Brain microvascular endothelial cell (primary cell): ENCODE results near the gene SBK3.
"Not testable (repeated sequence)": the region's sequence is repeated elsewhere in the genome, so short reads cannot be mapped to it uniquely, and the experiment has no call there.

Source experiments
- DNase-seq: peaks from one replicate; pipeline ENCODE4 v3.0.0-alpha.2; 2020
- H3K27ac ChIP-seq: fragments of 250-450 bp; sonication (Bioruptor Pico); 2 replicates; pipeline ENCODE4 v1.5.1; 2020; ENCODE audit warnings: mild to moderate bottlenecking, moderate library complexity
- H3K27me3 ChIP-seq: fragments of 250-450 bp; sonication (Bioruptor Pico); replicated peaks from 2 replicates; pipeline ENCODE4 v1.5.1; 2020; ENCODE audit warnings: mild to moderate bottlenecking
- H3K36me3 ChIP-seq: fragments of 250-450 bp; sonication (Bioruptor Pico); replicated peaks from 2 replicates; pipeline ENCODE4 v1.5.1; 2020; ENCODE audit warnings: mild to moderate bottlenecking
- H3K4me3 ChIP-seq: 2 replicates; pipeline ENCODE4 v1.5.1; 2011; ENCODE audit warnings: low read depth, mild to moderate bottlenecking, control low read depth, low read length, moderate library complexity
- in situ Hi-C: cut with HindIII; loops from 2 replicates; pipeline ENCODE4 v1.10.0; 2017; ENCODE audit warnings: low sequenced_read_pairs, low pct_ligation_motif_present
- TF ChIP-seq, protein P1 (sequence below): IDR thresholded peaks from 2 replicates; pipeline ENCODE4 v1.5.1; 2011; ENCODE audit warnings: low read depth, mild to moderate bottlenecking, moderate library complexity, low read length, control low read depth, inconsistent platforms; ENCODE audit errors: missing control alignments

SBK3 gene

GRCh38 chr19:55498246-55498840 lies 47.0 kb downstream of the SBK3 start:
- no peak for DNase-seq
- in situ Hi-C loops: no loop called here
- Histone ChIP-seq H3K27me3 (no peaks in the 10 kb centered on the region), H3K36me3 (peaks cover 11% of the 10 kb centered on the region), H3K27ac (no peak overlapping the region), H3K4me3 (no peak overlapping the region)
- TF ChIP-seq, protein P1, sequence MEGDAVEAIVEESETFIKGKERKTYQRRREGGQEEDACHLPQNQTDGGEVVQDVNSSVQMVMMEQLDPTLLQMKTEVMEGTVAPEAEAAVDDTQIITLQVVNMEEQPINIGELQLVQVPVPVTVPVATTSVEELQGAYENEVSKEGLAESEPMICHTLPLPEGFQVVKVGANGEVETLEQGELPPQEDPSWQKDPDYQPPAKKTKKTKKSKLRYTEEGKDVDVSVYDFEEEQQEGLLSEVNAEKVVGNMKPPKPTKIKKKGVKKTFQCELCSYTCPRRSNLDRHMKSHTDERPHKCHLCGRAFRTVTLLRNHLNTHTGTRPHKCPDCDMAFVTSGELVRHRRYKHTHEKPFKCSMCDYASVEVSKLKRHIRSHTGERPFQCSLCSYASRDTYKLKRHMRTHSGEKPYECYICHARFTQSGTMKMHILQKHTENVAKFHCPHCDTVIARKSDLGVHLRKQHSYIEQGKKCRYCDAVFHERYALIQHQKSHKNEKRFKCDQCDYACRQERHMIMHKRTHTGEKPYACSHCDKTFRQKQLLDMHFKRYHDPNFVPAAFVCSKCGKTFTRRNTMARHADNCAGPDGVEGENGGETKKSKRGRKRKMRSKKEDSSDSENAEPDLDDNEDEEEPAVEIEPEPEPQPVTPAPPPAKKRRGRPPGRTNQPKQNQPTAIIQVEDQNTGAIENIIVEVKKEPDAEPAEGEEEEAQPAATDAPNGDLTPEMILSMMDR: no peak

GRCh38 chr19:55497763-55498162 lies 47.6 kb downstream of the SBK3 start:
- no peaks in the 10 kb centered on the region for H3K27me3 ChIP-seq
- H3K36me3 ChIP-seq: peaks cover 11% of the 10 kb centered on the region
- TF ChIP-seq, protein P1: no peak
- DNase-seq: no peak
- in situ Hi-C loops: no loop called here
- no peak overlapping the region for H3K27ac ChIP-seq
- no peak overlapping the region for H3K4me3 ChIP-seq

DNA sequence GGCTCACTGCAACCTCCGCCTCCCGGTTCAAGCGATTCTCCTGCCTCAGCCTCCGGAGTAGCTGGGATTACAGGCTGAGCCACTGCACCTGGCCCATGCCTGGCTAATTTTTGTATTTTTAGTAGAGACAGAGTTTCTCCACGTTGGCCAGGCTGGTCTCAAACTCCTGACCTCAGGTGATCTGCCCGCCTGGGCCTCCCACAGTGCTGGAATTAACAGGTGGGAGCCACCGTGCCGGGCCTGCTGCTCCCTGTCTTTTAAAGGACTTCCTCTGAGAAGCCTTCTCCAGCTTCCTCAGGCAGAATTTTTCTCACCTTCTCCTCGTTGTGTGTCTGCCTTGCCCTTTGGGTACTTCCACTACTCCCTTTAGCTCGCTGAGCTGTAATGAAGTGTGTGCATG lies 48.5 kb downstream of the SBK3 start:
- H3K27ac ChIP-seq, H3K27me3 ChIP-seq, in situ Hi-C loops, H3K4me3 ChIP-seq, DNase-seq: not testable (repeated sequence)
- H3K36me3 ChIP-seq: peaks cover 11% of the 10 kb centered on the region

- no peak overlapping the region for H3K27ac ChIP-seq
- no peak for DNase-seq
- TF ChIP-seq, protein P1: no peak
- in situ Hi-C loops: no loop called here
- H3K4me3 ChIP-seq: no peak overlapping the region
- H3K36me3 ChIP-seq: peaks cover 8% of the 10 kb centered on the region
- H3K27me3 ChIP-seq: no peaks in the 10 kb centered on the region
Measured at GRCh38 chr19:55495646-55496349, 49.5 kb downstream of the SBK3 start.

DNA sequence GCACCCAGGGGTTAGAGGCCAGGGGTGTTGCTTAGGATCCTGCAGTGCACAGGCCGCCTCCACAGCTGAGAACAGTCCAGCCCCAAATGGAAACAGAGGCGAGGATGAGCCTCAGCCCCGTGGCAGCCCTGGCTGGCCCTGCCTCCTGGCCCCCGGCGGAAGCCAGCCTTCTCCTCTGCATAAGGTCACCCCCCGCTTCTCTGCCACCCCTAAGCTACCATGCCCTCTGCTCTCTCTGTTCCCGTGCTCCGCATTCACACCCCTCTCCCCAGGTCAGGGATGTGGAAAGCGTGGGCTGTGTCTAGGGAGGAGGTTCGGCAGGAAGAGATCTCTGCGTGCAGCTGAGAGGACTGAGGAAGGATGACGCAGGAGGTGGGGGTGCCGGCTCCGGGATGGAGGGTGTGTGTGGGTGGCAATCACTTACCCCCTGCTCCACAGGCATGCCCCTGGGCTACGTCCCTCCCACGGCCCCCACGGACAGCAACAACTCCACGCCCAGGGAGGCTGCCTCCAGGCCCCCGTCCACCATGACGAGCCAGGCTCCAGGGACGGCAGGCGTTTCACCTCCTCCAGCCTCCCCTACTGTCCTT lies 51.1 kb downstream of the SBK3 start:
- Histone ChIP-seq H3K27me3 (no peaks in the 10 kb centered on the region), H3K36me3 (no peaks in the 10 kb centered on the region), H3K27ac (peak overlapping the region; percentile 70), H3K4me3 (peak overlapping the region; percentile 53)
- in situ Hi-C loops: no loop called here
- peak; percentile 80 for DNase-seq
- TF ChIP-seq, protein P1: no peak

DNA sequence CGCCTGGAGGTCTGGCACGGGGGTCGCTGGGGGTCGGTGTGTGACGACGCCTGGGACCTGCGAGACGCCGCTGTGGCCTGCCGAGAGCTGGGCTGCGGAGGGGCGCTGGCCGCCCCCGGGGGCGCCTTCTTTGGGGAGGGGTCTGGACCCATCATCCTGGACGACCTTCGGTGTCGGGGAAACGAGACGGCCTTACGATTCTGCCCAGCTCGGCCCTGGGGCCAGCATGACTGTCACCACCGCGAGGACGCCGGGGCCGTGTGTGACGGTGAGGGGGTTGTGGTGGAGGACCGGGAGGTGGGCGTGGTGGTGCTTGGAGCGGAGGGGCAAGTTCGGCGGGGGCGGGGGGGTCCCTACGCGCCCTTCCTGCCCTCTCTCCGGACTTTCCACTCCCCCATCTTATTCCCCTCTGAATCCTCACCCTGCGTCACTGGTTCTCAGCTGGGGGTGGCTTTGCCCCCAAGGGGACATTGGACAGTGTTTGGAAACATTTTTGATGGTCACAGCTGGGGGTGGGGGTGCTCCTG lies 51.6 kb downstream of the SBK3 start:
- H3K27ac ChIP-seq: peak overlapping the region; percentile 70
- TF ChIP-seq, protein P1: no peak
- H3K4me3 ChIP-seq: peak overlapping the region; percentile 53
- no peaks in the 10 kb centered on the region for H3K27me3 ChIP-seq
- H3K36me3 ChIP-seq: no peaks in the 10 kb centered on the region
- in situ Hi-C loops: no loop called here
- DNase-seq: no peak
